ENCODE measurements around the gene IGFBP3. TPM values are rescaled to one million over a fixed set of nuclear protein-coding genes. Genes with fewer than 3 reads are reported as not detected.

IGFBP3 gene
- total RNA-seq, 1 donor from 2014 or later, result 763 TPM

DNA sequence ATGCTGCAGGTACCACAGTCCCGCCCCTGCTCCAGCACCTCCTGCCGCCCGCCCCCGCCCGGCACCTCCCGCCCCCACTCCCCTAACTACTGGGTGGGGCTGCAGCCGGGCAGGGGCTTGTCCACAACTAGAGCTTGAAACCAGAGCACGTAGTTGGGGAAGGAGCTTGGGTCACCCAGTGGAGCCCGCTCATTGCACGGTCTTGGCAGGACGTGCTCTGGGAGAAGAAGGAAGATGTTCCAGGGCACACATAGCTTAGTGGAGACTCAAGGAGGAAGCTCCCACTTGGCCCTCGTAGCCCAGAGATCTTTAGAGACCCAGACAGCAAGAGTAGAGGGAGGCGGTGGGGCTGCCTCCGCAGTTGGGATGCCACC is 32.1 kb downstream of the IGFBP3 start:
- TF ChIP-seq, protein P1, sequence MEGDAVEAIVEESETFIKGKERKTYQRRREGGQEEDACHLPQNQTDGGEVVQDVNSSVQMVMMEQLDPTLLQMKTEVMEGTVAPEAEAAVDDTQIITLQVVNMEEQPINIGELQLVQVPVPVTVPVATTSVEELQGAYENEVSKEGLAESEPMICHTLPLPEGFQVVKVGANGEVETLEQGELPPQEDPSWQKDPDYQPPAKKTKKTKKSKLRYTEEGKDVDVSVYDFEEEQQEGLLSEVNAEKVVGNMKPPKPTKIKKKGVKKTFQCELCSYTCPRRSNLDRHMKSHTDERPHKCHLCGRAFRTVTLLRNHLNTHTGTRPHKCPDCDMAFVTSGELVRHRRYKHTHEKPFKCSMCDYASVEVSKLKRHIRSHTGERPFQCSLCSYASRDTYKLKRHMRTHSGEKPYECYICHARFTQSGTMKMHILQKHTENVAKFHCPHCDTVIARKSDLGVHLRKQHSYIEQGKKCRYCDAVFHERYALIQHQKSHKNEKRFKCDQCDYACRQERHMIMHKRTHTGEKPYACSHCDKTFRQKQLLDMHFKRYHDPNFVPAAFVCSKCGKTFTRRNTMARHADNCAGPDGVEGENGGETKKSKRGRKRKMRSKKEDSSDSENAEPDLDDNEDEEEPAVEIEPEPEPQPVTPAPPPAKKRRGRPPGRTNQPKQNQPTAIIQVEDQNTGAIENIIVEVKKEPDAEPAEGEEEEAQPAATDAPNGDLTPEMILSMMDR (IDR thresholded peaks at IDR 0.05), result no peak
- Histone ChIP-seq H3K9me3 (no peaks in the 10 kb centered on the region), H3K27ac (no peak overlapping the region), H3K4me1 (peaks cover 0 to 8% of the 10 kb centered on the region in 2 donors), H3K36me3 (no peaks in the 10 kb centered on the region), H3K27me3 (no peaks in the 10 kb centered on the region), H3K4me3 (peak overlapping the region; percentile 40 to 54)
- intact Hi-C loops (cut with DNase I), result no loop called here
- DNase-seq (ENCODE audit: low spot score in 2 of 2), result no peak

DNA sequence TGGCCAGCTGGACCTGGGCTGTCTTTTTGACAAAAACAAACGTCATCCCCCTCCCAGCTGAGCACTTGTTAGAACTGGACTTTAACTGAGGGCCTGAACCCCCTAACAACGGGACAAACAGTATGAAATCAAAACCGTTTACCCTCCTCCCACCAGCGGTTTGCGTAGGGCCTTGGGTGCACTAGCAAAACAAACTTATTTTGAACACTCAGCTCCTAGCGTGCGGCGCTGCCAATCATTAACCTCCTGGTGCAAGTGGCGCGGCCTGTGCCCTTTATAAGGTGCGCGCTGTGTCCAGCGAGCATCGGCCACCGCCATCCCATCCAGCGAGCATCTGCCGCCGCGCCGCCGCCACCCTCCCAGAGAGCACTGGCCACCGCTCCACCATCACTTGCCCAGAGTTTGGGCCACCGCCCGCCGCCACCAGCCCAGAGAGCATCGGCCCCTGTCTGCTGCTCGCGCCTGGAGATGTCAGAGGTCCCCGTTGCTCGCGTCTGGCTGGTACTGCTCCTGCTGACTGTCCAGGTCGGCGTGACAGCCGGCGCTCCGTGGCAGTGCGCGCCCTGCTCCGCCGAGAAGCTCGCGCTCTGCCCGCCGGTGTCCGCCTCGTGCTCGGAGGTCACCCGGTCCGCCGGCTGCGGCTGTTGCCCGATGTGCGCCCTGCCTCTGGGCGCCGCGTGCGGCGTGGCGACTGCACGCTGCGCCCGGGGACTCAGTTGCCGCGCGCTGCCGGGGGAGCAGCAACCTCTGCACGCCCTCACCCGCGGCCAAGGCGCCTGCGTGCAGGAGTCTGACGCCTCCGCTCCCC is 32.7 kb downstream of the IGFBP3 start, which contains the start of gene IGFBP1:
Gene IGFBP1, plus strand, starts transcription at position 304 of the 808 bp plus-strand sequence. Its CDS starts 165 bp downstream, at position 469.
- TF ChIP-seq, protein P1 (IDR thresholded peaks at IDR 0.05), result no peak
- no peak for DNase-seq (ENCODE audit: low spot score in 2 of 2)
- intact Hi-C loops (cut with DNase I), result no loop called here
- Histone ChIP-seq H3K9me3 (no peaks in the 10 kb centered on the region), H3K27me3 (no peaks in the 10 kb centered on the region), H3K4me1 (peaks cover 0 to 8% of the 10 kb centered on the region in 2 donors), H3K27ac (no peak within 1 kb of the TSS), H3K4me3 (peak within 1 kb of the TSS; percentile 40 to 54), H3K36me3 (no peaks in the 10 kb centered on the region)

DNA sequence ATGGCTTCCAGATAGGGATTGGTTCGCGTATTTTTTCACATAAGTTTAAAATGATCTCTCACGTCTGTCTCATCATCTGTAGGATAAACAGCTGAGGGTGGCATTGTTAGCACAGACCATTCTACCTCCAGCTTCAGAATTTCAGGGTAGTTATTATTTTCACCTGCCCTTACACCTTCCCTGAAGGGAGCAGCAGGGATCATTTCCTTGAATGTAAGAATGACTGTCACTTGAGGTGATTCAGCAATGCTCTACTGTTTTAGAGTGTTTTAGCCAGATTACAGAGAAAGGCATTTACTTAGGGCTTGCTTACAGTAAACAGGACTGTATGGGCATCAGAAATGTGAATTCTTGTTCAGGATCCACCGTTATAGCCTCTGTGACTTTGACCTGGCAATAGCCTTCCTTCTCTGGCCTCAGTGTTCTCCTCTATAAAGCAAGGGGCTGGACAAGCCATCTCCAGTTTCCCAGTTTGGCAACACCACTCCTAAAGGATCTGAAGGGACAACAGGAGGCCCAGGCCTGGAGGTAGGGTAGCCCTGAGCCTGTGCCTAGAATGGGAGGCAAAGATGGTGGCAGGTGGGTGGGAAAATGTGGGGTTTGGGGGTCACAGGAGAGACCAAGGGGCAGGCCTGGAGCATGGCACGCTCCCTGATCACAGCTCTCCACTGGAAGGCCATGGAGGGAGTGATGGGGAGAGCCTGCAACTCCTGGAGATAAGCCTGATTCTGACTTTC is 34.0 kb downstream of the IGFBP3 start:
- peaks cover 0 to 8% of the 10 kb centered on the region in 2 donors for H3K4me1 ChIP-seq
- H3K4me3 ChIP-seq, result no peak overlapping the region
- no peaks in the 10 kb centered on the region for H3K27me3 ChIP-seq
- TF ChIP-seq, protein P1 (IDR thresholded peaks at IDR 0.05), result no peak
- no peaks in the 10 kb centered on the region for H3K36me3 ChIP-seq
- H3K27ac ChIP-seq, result no peak overlapping the region
- no peaks in the 10 kb centered on the region for H3K9me3 ChIP-seq
- intact Hi-C loops (cut with DNase I), result no loop called here
- no peak for DNase-seq (ENCODE audit: low spot score in 2 of 2)

DNA sequence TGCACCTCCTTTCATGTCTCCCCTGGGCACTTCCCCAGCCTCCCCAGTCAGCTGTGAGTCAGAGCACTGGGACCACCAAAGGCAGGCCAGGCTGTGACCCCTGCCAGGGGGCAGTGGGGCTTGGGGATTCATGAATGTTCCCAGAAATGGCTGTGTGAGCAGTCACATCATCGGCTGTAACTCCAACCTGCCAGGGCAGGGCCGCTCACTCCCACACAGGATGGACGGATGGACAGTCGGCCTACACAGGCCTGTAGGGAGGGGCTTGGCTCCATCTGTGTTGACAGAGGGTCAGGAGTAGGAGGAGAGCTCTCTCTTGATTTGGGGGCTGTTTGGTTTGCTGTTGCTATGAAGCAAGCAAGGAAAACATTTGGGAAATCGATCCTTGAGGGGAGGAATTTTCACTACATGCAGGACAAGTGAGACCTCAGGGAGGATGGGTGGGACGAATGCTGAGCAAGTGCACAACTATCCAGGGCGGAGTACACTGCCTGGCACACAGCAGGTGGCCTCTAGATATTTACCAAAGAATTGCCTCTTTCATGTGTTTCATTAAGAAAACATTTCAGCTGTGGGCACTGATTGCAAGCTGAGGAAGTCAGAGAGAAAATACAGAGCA is 35.7 kb downstream of the IGFBP3 start:
- H3K4me3 ChIP-seq, result no peak overlapping the region
- H3K4me1 ChIP-seq, result peaks cover 0 to 8% of the 10 kb centered on the region in 2 donors
- H3K27ac ChIP-seq, result no peak overlapping the region
- H3K36me3 ChIP-seq, result no peaks in the 10 kb centered on the region
- H3K9me3 ChIP-seq, result no peaks in the 10 kb centered on the region
- intact Hi-C loops (cut with DNase I), result no loop called here
- no peaks in the 10 kb centered on the region for H3K27me3 ChIP-seq
- no peak for DNase-seq (ENCODE audit: low spot score in 2 of 2)
- TF ChIP-seq, protein P1 (IDR thresholded peaks at IDR 0.05), result no peak

DNA sequence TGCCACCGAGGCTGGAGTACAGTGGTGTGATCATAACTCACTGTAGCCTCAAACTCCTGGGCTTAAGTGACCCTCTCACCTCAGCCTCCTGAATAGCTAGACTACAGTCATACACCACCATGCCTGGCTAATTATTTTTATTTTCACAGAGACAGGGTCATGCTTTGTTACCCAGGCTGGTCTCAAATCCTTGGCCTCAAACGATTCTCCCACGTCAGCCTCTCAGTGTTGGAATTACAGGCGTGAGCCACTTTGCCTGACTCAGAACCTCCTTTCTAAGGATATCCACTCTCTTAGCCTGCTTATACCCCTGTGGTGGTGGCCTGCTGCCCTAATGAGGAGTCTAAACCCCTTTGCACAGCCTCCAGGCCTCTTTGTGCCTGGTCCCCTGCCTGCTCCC is 36.9 kb downstream of the IGFBP3 start:
- Histone ChIP-seq H3K36me3 (no peaks in the 10 kb centered on the region), H3K9me3 (peaks cover 0 to 2% of the 10 kb centered on the region in 2 donors), H3K4me3 (no peak overlapping the region), H3K27me3 (no peaks in the 10 kb centered on the region), H3K27ac (no peak overlapping the region), H3K4me1 (peaks cover 0 to 8% of the 10 kb centered on the region in 2 donors)
- TF ChIP-seq, protein P1 (IDR thresholded peaks at IDR 0.05), result no peak
- no peak for DNase-seq (ENCODE audit: low spot score in 2 of 2)
- intact Hi-C loops (cut with DNase I), result no loop called here
